Effector CD4-positive, alpha-beta T cell (primary cell): ENCODE results near the gene TMEM181.
A peak's percentile ranks its signal among the peaks of the same experiment; 100 is the strongest.
"Not testable (repeated sequence)": the region's sequence is repeated elsewhere in the genome, so short reads cannot be mapped to it uniquely, and the experiment has no call there.

ENCODE experiments used
- DNase-seq: peaks from one replicate; pipeline ENCODE4 v3.0.0-alpha.2; 2020

TMEM181 gene

GRCh38 chr6:158643836-158644230 is 83.9 kb downstream of the TMEM181 start:
- no peak for DNase-seq

GRCh38 chr6:158644231-158645063 is 84.6 kb downstream of the TMEM181 start, which contains the start of gene DYNLT1:
TSS of gene DYNLT1 (minus strand) at chr6:158644743. CDS start at chr6:158644708, 35 bp downstream.
- peak; percentile 76 for DNase-seq

GRCh38 chr6:158645064-158646022 is 85.5 kb downstream of the TMEM181 start:
- no peak for DNase-seq

- DNase-seq, result no peak
Observed at GRCh38 chr6:158646023-158646910, 86.4 kb downstream of the TMEM181 start.

- DNase-seq, result no peak
Observed at GRCh38 chr6:158647501-158647900, 87.6 kb downstream of the TMEM181 start.

- no peak for DNase-seq
Observed at GRCh38 chr6:158648682-158649131, 88.8 kb downstream of the TMEM181 start.

GRCh38 chr6:158649289-158650143 is 89.6 kb downstream of the TMEM181 start, which contains the start of gene SYTL3:
TSS of gene SYTL3 (plus strand) at chr6:158650054. CDS start at chr6:158663269, 13,215 bp downstream.
- peak; percentile 76 for DNase-seq

- DNase-seq, result not testable (repeated sequence)
Observed at GRCh38 chr6:158651981-158652737, 92.3 kb downstream of the TMEM181 start.

GRCh38 chr6:158653577-158654354 is 93.9 kb downstream of the TMEM181 start:
- peak; percentile 83 for DNase-seq

GRCh38 chr6:158654498-158654897 is 94.6 kb downstream of the TMEM181 start:
- DNase-seq, result no peak

GRCh38 chr6:158654960-158655489 is 95.1 kb downstream of the TMEM181 start:
- no peak for DNase-seq

- DNase-seq, result no peak
Observed at GRCh38 chr6:158655569-158656450, 95.9 kb downstream of the TMEM181 start.

- DNase-seq, result not testable (repeated sequence)
Observed at GRCh38 chr6:158656986-158657385, 97.1 kb downstream of the TMEM181 start.

- DNase-seq, result no peak
Observed at GRCh38 chr6:158660333-158660754, 100.5 kb downstream of the TMEM181 start.

GRCh38 chr6:158661156-158661685 is 101.3 kb downstream of the TMEM181 start:
- DNase-seq, result no peak

- no peak for DNase-seq
Observed at GRCh38 chr6:158662607-158662953, 102.7 kb downstream of the TMEM181 start.

- no peak for DNase-seq
Observed at GRCh38 chr6:158662954-158663624, 103.2 kb downstream of the TMEM181 start.
